GM23338 (cell line): ENCODE data around the gene SLC15A1.

Experiments
- CREB1 ChIP-seq: fragments of 250-450 bp; sonication (Bioruptor Pico); IDR thresholded peaks from 2 replicates; pipeline ENCODE4 v1.5.0; 2020; ENCODE audit warnings: low read depth, mild to moderate bottlenecking, moderate library complexity
- CTCF ChIP-seq, 2 experiments: fragments of 200-600 bp in 1 of 2; sonication (generic) in 1 of 2; conservative IDR thresholded peaks; 2 replicates each; pipeline versions ENCODE4 v1.5.1 to v1.6.1; 2016 to 2017; ENCODE audit warnings: antibody characterized with exemption in 2 of 2, low read depth in 2 of 2, mild to moderate bottlenecking in 2 of 2, moderate library complexity in 1 of 2
- EZH2 ChIP-seq: fragments of 200-600 bp; sonication (generic); IDR thresholded peaks from one replicate; pipeline ENCODE4 v1.8.0; 2017; ENCODE audit warnings: antibody characterized with exemption, mild to moderate bottlenecking, low read depth; ENCODE audit not compliant: unreplicated experiment
- EZH2phosphoT487 ChIP-seq: fragments of 200-600 bp; sonication (generic); IDR thresholded peaks from one replicate; pipeline ENCODE4 v1.8.1; 2018; ENCODE audit warnings: antibody characterized with exemption; ENCODE audit not compliant: unreplicated experiment
- POLR2AphosphoS5 ChIP-seq: IDR thresholded peaks from 2 replicates; pipeline ENCODE4 v1.6.1; 2016; ENCODE audit warnings: antibody characterized with exemption, low read depth

DNA sequence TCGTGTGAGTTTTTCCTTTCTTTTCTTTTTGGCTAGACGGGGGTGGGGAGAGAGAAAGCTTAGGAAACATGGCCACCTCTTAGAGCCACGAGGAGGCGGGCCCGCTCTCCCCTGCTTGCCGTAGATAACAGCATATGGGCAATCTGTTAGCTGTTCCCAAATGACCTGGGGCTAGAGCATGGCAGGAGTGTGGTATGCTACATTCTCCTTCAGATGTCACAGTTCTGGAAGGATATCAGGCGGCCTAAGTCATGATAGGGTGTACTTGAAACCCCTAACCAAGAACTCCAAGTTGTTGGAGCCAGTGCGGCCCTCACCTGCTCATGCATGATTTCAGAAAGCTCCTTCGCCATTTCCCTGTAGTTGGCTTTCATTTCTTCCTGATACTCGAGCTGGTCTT, 44.3 kb upstream of the SLC15A1 start:
- TF ChIP-seq POLR2AphosphoS5 (no peak), CTCF (conservative IDR thresholded peaks at IDR 0.05; ENCODE audit: low read depth in 2 of 2) (no peak), EZH2 (no peak), EZH2phosphoT487 (no peak), CREB1 (CRISPR knock-in tag) (no peak)
